HepG2 (cell line): ENCODE measurements around the gene ABI3BP. TPM values are rescaled to one million over a fixed set of nuclear protein-coding genes. Genes with fewer than 3 reads are reported as not detected.

ENCODE experiments used
- ATAC-seq: fragments of 200-7000 bp; cut with Tn5 transposase; 3 replicates; pipeline ENCODE4 v1.9.1; 2020; ENCODE audit warnings: mild to moderate bottlenecking, moderate library complexity
- BruUV-seq: library from RNA; stranded (reverse); fragments of 400-500 nt; replicated peaks from 2 replicates; lab custom pipeline; 2021; lab: Mats Ljungman, UMichigan
- CTCF ChIA-PET: fragments of 300-600 bp; formaldehyde crosslinking; extraction: SDS; loops from one replicate; lab custom pipeline; 2021; ENCODE audit warnings: low total read pairs, inconsistent platforms, low intra/inter-chr PET ratio; lab: Yijun Ruan, JAX
- POLR2A ChIA-PET: fragments of 350-600 bp; sonication (Branson Sonifier 250); formaldehyde crosslinking; loops from one replicate; lab custom pipeline; 2020; ENCODE audit warnings: antibody characterized with exemption, inconsistent platforms; lab: Yijun Ruan, JAX
- DNase-seq: peaks from one replicate; pipeline ENCODE4 v3.0.0-alpha.2; 2015; ENCODE audit warnings: low spot score
- FAIRE-seq: peaks from 3 replicates; lab custom pipeline; 2011; peaks lifted over from hg19 to GRCh38; lab: Jason Lieb, UNC
- H2AFZ ChIP-seq: one replicate; pipeline ENCODE4 v1.6.1; 2011; ENCODE audit warnings: low read length, inconsistent platforms
- H3K27ac ChIP-seq: fragments of 300-600 bp; 3 replicates; pipeline ENCODE4 v1.8.0; 2011; ENCODE audit warnings: mixed run types, mild to moderate bottlenecking, mixed read lengths, low read length, inconsistent platforms; ENCODE audit not compliant: insufficient read depth; ENCODE audit errors: extremely low read length
- H3K27me3 ChIP-seq, 2 experiments: fragments of 200-600 bp in 1 of 2; 2 replicates in 1 of 2; 3 replicates in 1 of 2; pipeline versions ENCODE4 v1.6.0 to v1.8.0; 2011; ENCODE audit warnings: low read length in 2 of 2, mild to moderate bottlenecking in 2 of 2, moderate library complexity in 2 of 2, inconsistent platforms in 1 of 2; ENCODE audit not compliant: insufficient read depth in 2 of 2, control insufficient read depth in 1 of 2
- H3K36me3 ChIP-seq, 2 experiments: fragments of 200-600 bp in 1 of 2; replicated peaks in 1 of 2; 2 replicates in 1 of 2; 3 replicates in 1 of 2; pipeline versions ENCODE4 v1.5.1 to v1.8.0; 2011; ENCODE audit warnings: low read length in 2 of 2, inconsistent platforms in 1 of 2; ENCODE audit not compliant: insufficient read depth in 2 of 2, control insufficient read depth in 1 of 2
- H3K4me1 ChIP-seq: 2 replicates; pipeline ENCODE4 v1.5.1; 2012; ENCODE audit warnings: low read length, inconsistent platforms; ENCODE audit not compliant: insufficient read depth
- H3K4me2 ChIP-seq: 2 replicates; pipeline ENCODE4 v1.6.0; 2011; ENCODE audit warnings: low read depth, low read length, inconsistent platforms
- H3K4me3 ChIP-seq, 3 experiments: fragments of 200-600 bp in 1 of 3; sonication (generic), shearing (Covaris generic) in 1 of 3; replicated peaks in 1 of 3; 2 replicates each; pipeline ENCODE4 v1.5.1; 2011 to 2016; ENCODE audit warnings: low read length in 3 of 3, inconsistent platforms in 2 of 3, low read depth in 2 of 3, mild to moderate bottlenecking in 2 of 3, control low read depth in 1 of 3, mixed read lengths in 1 of 3; ENCODE audit not compliant: insufficient read depth in 1 of 3
- H3K79me2 ChIP-seq: one replicate; pipeline ENCODE4 v1.6.1; 2011; ENCODE audit warnings: low read length, inconsistent platforms; ENCODE audit not compliant: insufficient read depth
- H3K9ac ChIP-seq: 2 replicates; pipeline ENCODE4 v1.6.0; 2011; ENCODE audit warnings: mild to moderate bottlenecking, low read depth, low read length, inconsistent platforms; ENCODE audit not compliant: insufficient read depth
- H3K9me3 ChIP-seq: 2 replicates; pipeline ENCODE4 v1.5.1; 2012; ENCODE audit warnings: mild to moderate bottlenecking, low read length
- H4K20me1 ChIP-seq: 2 replicates; pipeline ENCODE4 v1.6.0; 2011; ENCODE audit warnings: inconsistent platforms, mild to moderate bottlenecking, low read length, moderate library complexity; ENCODE audit not compliant: insufficient read depth
- MLLT10 ChIP-seq: sonication (generic); formaldehyde crosslinking; IDR thresholded peaks from 2 replicates; pipeline ENCODE4 v1.4.0; 2020; ENCODE audit warnings: missing genetic modification reagents
- RBAK ChIP-seq: sonication (generic); formaldehyde crosslinking; IDR thresholded peaks from 2 replicates; pipeline ENCODE4 v1.5.1; 2020; ENCODE audit warnings: mild to moderate bottlenecking, missing genetic modification reagents
- RBM22 ChIP-seq: fragments of 200-400 bp; formaldehyde crosslinking; optimal IDR thresholded peaks from 2 replicates; pipeline ENCODE3; 2017; ENCODE audit warnings: mild to moderate bottlenecking, low read length, moderate library complexity
- THAP8 ChIP-seq: sonication (generic); formaldehyde crosslinking; IDR thresholded peaks from 2 replicates; pipeline ENCODE4 v1.5.1; 2020; ENCODE audit warnings: missing genetic modification reagents, mild to moderate bottlenecking, borderline replicate concordance
- ZFP90 ChIP-seq: sonication (generic); formaldehyde crosslinking; IDR thresholded peaks from 2 replicates; pipeline ENCODE4 v1.8.0; 2022; ENCODE audit warnings: missing genetic modification reagents, mild to moderate bottlenecking, inconsistent platforms, borderline replicate concordance
- ZNF260 ChIP-seq: sonication (generic); formaldehyde crosslinking; IDR thresholded peaks from 2 replicates; pipeline ENCODE4 v1.4.0; 2020; ENCODE audit warnings: missing genetic modification reagents, low read depth, mild to moderate bottlenecking, borderline replicate concordance
- ZNF333 ChIP-seq: sonication (generic); formaldehyde crosslinking; IDR thresholded peaks from 2 replicates; pipeline ENCODE4 v1.4.0; 2020; ENCODE audit warnings: mild to moderate bottlenecking, missing genetic modification reagents, borderline replicate concordance
- ZNF335 ChIP-seq: sonication (generic); formaldehyde crosslinking; IDR thresholded peaks from 2 replicates; pipeline ENCODE4 v1.4.0; 2020; ENCODE audit warnings: missing genetic modification reagents
- ZNF510 ChIP-seq: sonication (generic); formaldehyde crosslinking; IDR thresholded peaks from 2 replicates; pipeline ENCODE4 v1.4.0; 2020; ENCODE audit warnings: low read depth, mild to moderate bottlenecking, missing genetic modification reagents
- ZNF563 ChIP-seq: sonication (generic); formaldehyde crosslinking; IDR thresholded peaks from 2 replicates; pipeline ENCODE4 v1.8.0; 2022; ENCODE audit warnings: mild to moderate bottlenecking, moderate library complexity, missing genetic modification reagents
- ZNF740 ChIP-seq: sonication (generic); formaldehyde crosslinking; IDR thresholded peaks from 2 replicates; pipeline ENCODE4 v1.4.0; 2020; ENCODE audit warnings: missing genetic modification reagents
- ZNF766 ChIP-seq: sonication (generic); formaldehyde crosslinking; IDR thresholded peaks from 2 replicates; pipeline ENCODE4 v1.5.0; 2020; ENCODE audit warnings: missing genetic modification reagents, borderline replicate concordance
- ZNF770 ChIP-seq: sonication (generic); formaldehyde crosslinking; IDR thresholded peaks from 2 replicates; pipeline ENCODE4 v1.5.0; 2020; ENCODE audit warnings: mild to moderate bottlenecking, missing genetic modification reagents
- ZNF781 ChIP-seq: sonication (generic); formaldehyde crosslinking; IDR thresholded peaks from 2 replicates; pipeline ENCODE4 v1.5.1; 2020; ENCODE audit warnings: borderline replicate concordance, mild to moderate bottlenecking, missing genetic modification reagents; ENCODE audit errors: not compliant biosample characterization
- ZNF839 ChIP-seq: sonication (generic); formaldehyde crosslinking; IDR thresholded peaks from 2 replicates; pipeline ENCODE4 v1.4.0; 2020; ENCODE audit warnings: missing genetic modification reagents, mild to moderate bottlenecking, borderline replicate concordance
- WGBS: methylation state at CpG from one replicate; pipeline ENCODE4 v1.1.6; 2017; ENCODE audit warnings: low lambda C conversion rate; 5-methylcytosine and 5-hydroxymethylcytosine counted together
- in situ Hi-C: cut with HindIII; loops from 2 replicates; pipeline ENCODE4 v1.10.0; 2017; ENCODE audit warnings: low pct_unique_long_range_greater_than_20kb; ENCODE audit not compliant: extremely low pct_ligation_motif_present
- intact Hi-C: fragments of 100-400 bp; cut with micrococcal nuclease; formaldehyde crosslinking; loops from one replicate; pipeline ENCODE4 v1.10.0; 2022; ENCODE audit not compliant: unreplicated experiment
- polyA plus RNA-seq, 8 experiments: library from polyadenylated mRNA; depleted of rRNA in 3 of 8; stranded (reverse) in 7 of 8; unstranded in 1 of 8; fragments of >200 nt; fragmentation: Illumina TruSeq in 4 of 8; extraction: Trizol in 4 of 8; gene quantifications; 2 replicates each; pipeline versions ENCODE4 v1.2.1 to v1.2.3, GENCODE V29; 2011 to 2016; ENCODE audit warnings: low read depth in 4 of 8, missing spikeins in 1 of 8, mixed read lengths in 1 of 8; ENCODE audit not compliant: insufficient read depth in 1 of 8
- total RNA-seq, 5 experiments: library from RNA; depleted of rRNA; stranded (reverse); fragments of >200 nt; fragmentation: Illumina TruSeq; extraction: Trizol; gene quantifications; 2 replicates each; pipeline ENCODE4 v1.2.3, GENCODE V29; 2016; ENCODE audit warnings: low read depth in 1 of 5
- TF ChIP-seq, protein P1 (sequence below): sonication (generic); formaldehyde crosslinking; IDR thresholded peaks from 2 replicates; pipeline ENCODE4 v1.8.1; 2023; ENCODE audit warnings: mild to moderate bottlenecking, missing genetic modification reagents, borderline replicate concordance
- TF ChIP-seq, protein P2 (sequence below): sonication (generic); formaldehyde crosslinking; IDR thresholded peaks from 2 replicates; pipeline ENCODE4 v1.5.0; 2020; ENCODE audit warnings: mild to moderate bottlenecking, missing genetic modification reagents

ABI3BP gene
- total and polyA plus RNA-seq, 2 of the 13 experiments (the other 11 are each of a cell fraction or from before 2014, with no cell fraction given), result not detected

DNA sequence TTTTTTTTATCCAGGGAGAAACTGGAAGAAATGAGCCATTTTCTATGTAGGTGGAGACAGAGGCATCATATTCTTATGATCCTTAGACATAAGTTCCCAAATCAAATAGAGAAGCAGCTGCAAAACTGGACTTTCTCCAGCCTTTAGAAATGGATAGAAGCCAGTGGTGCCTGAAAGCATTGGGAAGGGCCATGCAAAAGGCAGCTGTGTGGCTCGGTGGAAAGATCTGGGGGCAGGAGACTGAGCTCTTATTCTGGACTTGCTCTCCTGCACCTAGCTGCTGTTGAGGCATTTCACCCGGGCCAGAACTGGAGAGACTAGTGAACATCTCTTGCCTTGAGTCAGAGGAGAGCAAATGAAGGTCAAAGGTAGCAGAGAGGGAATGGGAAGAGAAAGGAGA, 210.9 kb downstream of the ABI3BP start:
- FAIRE-seq (no peak), ATAC-seq (no peak), DNase-seq (no peak)
- no peak overlapping the region for H3K4me2 ChIP-seq
- ChIA-PET CTCF (no interaction called here), POLR2A (no interaction called here)
- BruUV-seq, result no TSS peak
- no peaks in the 10 kb centered on the region for H3K36me3 ChIP-seq
- H2AFZ ChIP-seq, result no peak overlapping the region
- H3K4me3 ChIP-seq, result no peak overlapping the region
- H3K9ac ChIP-seq, result no peak overlapping the region
- no peaks in the 10 kb centered on the region for H3K79me2 ChIP-seq
- no peaks in the 10 kb centered on the region for H4K20me1 ChIP-seq
- H3K27me3 ChIP-seq, result no peaks in the 10 kb centered on the region
- no peak overlapping the region for H3K27ac ChIP-seq
- TF ChIP-seq, protein P1, sequence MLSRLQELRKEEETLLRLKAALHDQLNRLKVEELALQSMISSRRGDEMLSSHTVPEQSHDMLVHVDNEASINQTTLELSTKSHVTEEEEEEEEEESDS, result no peak
- TF ChIP-seq ZNF770 (CRISPR knock-in tag) (no peak), RBM22 (no peak), ZNF333 (no peak), THAP8 (CRISPR knock-in tag) (no peak), ZNF510 (no peak), ZFP90 (no peak), ZNF839 (CRISPR knock-in tag) (no peak), RBAK (CRISPR knock-in tag) (no peak), ZNF335 (CRISPR knock-in tag) (no peak), MLLT10 (CRISPR knock-in tag) (no peak), ZNF766 (CRISPR knock-in tag) (no peak), ZNF781 (no peak), ZNF740 (CRISPR knock-in tag) (no peak), ZNF260 (CRISPR knock-in tag) (no peak), ZNF563 (CRISPR knock-in tag) (no peak)
- TF ChIP-seq, protein P2, sequence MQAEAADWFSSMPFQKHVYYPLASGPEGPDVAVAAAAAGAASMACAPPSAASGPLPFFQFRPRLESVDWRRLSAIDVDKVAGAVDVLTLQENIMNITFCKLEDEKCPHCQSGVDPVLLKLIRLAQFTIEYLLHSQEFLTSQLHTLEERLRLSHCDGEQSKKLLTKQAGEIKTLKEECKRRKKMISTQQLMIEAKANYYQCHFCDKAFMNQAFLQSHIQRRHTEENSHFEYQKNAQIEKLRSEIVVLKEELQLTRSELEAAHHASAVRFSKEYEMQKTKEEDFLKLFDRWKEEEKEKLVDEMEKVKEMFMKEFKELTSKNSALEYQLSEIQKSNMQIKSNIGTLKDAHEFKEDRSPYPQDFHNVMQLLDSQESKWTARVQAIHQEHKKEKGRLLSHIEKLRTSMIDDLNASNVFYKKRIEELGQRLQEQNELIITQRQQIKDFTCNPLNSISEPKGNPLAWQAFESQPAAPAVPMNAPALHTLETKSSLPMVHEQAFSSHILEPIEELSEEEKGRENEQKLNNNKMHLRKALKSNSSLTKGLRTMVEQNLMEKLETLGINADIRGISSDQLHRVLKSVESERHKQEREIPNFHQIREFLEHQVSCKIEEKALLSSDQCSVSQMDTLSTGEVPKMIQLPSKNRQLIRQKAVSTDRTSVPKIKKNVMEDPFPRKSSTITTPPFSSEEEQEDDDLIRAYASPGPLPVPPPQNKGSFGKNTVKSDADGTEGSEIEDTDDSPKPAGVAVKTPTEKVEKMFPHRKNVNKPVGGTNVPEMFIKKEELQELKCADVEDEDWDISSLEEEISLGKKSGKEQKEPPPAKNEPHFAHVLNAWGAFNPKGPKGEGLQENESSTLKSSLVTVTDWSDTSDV, result no peak
- intact Hi-C loops, result no loop called here
- 1% methylated on average over 2 of the region's 2 CpGs for WGBS
- H3K4me1 ChIP-seq, result no peaks in the 10 kb centered on the region
- 0 out of 2 replicates have a peak, but pooled peaks cover 4% of the 10 kb centered on the region for H3K9me3 ChIP-seq
- in situ Hi-C loops, result no loop called here
